GM12875 (cell line): Measurements from ENCODE around the gene UNCX.

Experiments
- H3K4me3 ChIP-seq: one replicate; pipeline ENCODE4 v1.5.1; 2011; ENCODE audit warnings: low read depth, low read length, control low read depth
- TF ChIP-seq, protein P1 (sequence below): IDR thresholded peaks from 2 replicates; pipeline ENCODE4 v1.5.1; 2011; ENCODE audit warnings: low read depth, mild to moderate bottlenecking, control low read depth, inconsistent platforms, low read length, moderate library complexity, borderline replicate concordance; ENCODE audit not compliant: insufficient read depth

UNCX gene

DNA sequence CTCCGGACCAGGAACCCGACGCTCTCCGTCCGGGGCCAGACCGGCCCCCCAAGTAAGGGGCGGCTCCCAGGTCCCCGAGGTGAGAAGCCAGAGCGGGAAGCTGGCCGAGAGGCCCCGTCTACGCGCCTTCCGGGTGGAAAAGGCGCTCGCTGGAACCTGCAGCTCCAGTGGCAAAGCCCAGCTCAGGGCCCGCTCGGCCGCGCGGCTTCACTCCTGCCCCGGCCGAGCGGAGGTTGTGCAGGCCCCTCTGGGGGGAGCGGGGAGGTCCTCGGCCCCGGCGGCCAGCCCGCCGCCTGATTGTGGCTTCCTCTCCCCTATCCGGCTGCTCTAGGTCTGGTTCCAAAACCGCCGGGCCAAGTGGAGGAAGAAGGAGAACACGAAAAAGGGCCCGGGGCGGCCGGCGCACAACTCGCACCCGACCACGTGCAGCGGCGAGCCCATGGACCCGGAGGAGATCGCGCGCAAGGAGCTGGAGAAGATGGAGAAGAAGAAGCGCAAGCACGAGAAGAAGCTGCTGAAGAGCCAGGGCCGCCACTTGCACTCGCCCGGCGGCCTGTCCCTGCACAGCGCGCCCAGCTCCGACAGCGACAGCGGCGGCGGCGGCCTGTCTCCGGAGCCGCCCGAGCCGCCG, 2.9 kb downstream of the UNCX start:
- H3K4me3 ChIP-seq: no peak overlapping the region
- TF ChIP-seq, protein P1, sequence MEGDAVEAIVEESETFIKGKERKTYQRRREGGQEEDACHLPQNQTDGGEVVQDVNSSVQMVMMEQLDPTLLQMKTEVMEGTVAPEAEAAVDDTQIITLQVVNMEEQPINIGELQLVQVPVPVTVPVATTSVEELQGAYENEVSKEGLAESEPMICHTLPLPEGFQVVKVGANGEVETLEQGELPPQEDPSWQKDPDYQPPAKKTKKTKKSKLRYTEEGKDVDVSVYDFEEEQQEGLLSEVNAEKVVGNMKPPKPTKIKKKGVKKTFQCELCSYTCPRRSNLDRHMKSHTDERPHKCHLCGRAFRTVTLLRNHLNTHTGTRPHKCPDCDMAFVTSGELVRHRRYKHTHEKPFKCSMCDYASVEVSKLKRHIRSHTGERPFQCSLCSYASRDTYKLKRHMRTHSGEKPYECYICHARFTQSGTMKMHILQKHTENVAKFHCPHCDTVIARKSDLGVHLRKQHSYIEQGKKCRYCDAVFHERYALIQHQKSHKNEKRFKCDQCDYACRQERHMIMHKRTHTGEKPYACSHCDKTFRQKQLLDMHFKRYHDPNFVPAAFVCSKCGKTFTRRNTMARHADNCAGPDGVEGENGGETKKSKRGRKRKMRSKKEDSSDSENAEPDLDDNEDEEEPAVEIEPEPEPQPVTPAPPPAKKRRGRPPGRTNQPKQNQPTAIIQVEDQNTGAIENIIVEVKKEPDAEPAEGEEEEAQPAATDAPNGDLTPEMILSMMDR: no peak

DNA sequence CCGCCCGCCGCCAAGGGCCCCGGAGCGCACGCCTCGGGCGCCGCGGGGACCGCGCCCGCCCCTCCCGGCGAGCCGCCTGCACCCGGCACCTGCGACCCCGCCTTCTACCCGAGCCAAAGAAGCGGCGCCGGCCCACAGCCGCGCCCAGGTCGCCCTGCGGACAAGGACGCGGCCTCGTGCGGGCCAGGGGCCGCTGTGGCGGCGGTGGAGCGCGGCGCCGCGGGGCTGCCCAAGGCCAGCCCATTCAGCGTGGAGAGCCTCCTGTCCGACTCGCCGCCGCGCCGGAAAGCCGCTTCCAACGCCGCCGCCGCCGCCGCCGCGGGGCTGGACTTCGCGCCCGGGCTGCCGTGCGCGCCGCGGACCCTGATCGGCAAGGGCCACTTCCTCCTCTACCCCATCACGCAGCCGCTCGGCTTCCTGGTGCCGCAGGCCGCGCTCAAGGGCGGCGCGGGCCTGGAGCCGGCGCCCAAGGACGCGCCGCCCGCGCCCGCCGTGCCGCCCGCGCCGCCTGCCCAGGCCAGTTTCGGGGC, 3.5 kb downstream of the UNCX start:
- H3K4me3 ChIP-seq: no peak overlapping the region
- TF ChIP-seq, protein P1: no peak

DNA sequence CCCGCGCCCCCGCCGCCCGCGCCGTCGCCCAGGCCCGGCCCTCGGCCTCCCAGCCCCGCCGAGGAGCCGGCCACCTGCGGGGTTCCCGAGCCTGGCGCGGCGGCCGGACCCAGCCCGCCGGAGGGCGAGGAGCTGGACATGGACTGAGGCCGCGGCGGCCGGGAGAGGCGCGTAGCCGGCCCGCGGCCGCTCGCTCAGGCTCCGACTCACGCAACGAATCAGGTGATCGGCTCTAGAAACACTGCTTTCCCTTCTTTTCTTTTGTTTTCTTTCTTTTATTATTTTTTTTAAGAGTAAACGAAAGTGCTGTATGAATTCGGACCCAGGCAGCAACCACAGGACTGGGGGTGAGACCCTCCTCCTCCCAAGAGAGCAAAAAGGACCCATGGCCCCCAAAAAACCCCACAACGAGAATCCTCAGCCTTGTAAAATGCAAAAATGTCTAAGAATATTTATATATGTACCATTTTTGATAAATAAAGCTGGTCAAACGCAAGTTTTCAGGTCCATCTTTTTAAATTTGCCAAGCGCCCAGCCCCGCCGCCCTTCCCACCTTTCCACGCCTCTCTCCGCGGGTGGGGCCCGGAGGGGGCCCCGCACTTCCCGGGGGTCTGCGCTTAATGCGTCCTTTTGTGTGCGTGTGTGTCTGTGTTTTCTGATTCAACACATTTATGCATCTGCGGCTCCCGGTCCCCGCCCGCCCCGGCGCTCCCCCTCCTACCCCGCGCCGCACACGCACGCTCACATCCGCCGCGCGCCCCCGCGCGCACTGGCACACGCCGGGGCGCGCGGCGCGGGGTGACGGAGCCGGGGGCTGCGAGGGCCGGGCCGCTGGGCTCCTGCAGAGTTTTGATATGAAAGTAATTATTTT, 4.4 kb downstream of the UNCX start:
- TF ChIP-seq, protein P1: no peak
- H3K4me3 ChIP-seq: no peak overlapping the region

DNA sequence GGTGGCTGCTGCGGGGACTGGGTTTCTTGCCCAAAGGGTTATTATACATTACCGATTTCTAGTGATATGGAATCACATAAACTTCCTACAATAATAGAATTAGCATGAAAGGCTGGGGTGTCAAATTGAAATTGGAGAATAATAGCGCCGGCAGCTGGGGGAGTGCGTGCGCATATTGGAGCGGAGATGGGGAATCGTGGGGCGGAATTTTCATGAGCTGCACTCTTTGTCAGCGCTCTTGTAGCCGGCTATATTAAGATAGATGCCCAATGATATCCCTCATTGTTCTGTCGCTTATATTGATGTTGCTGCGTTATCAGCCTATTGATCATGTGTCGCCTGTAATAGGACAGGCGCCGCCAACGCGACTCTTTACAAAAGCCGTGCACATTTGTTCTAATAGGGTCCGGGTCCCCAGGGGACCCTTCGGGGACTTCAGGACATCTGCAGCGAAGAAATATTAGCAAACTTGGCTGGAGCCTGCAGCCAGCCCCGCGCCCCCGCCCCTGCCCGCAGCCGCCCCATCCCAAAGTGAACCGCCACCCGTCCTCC, 5.1 kb downstream of the UNCX start:
- no peak overlapping the region for H3K4me3 ChIP-seq
- TF ChIP-seq, protein P1: no peak

DNA sequence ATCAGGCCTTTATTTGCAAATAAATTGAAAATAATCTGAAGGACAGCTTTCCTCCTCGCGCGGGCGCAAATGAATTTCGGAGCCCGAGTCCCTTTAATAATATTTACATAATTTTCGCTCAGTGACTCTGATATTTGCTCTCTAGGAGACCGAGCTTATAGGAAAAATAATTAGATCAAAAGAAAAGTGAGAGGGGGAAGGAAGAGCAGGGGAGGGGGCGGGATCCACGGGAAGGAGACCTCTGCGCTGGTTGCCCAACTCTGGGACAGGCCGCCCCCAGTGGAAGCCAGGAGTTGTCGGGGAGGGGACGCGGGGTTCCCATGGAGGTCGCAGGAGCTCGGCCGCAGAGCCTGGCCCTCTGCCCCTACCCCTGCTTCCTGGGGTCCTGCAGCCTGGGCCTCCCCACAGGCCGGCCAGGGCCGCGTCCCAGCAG, 5.8 kb downstream of the UNCX start:
- TF ChIP-seq, protein P1: no peak

DNA sequence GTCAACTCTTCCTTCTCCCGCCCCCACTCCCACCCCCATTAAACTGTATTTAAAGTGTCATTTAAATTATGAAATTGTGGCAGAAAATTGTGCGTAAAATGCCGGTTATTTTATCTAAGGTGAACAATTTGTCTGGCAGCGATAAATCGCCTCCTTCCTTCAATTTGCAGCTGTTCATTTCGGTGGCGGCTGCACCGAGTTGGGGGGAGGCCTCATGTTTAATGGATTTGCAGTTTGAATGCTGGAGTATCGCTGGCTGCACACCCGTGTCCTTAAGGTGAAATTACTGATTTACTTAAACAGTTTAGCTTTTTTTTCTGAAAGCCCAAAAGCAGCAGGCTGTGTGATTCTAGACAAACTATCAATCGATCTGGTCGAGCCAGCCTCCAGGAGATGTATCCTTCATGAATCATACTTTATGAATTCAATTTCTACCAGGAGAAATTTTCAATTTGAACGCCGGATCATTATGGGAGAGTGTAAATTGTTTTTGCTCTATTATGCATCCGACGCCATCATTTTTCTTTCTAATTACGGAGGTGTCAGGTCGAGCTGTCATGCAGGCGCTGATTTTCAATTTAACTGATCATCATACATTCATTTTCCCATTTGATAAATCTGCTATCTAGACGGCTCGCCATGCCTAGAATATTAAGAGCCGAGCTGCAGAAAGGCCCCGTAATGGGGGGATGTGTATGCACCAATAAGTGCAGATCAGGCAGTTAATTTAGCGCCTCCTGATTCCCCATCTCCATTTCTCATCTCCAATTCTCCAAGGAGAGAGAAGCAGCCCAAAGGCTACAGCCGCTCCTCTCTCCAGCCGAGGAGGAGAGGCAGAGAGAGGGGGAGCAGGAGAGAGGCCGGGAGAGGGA, 6.5 kb downstream of the UNCX start:
- H3K4me3 ChIP-seq: no peak overlapping the region
- TF ChIP-seq, protein P1: no peak

More for the DNA sequence above, 5.8 kb downstream of the UNCX start:
- no peak overlapping the region for H3K4me3 ChIP-seq
